Osteoblast (primary cell): Measurements from ENCODE around the gene LUZP1. TPM values are rescaled to one million over a fixed set of nuclear protein-coding genes. Genes with fewer than 3 reads are reported as not detected.

Experiments
- DNase-seq: peaks from one replicate; pipeline ENCODE4 v3.0.0; 2011; ENCODE audit warnings: low spot score, mixed read lengths; ENCODE audit not compliant: insufficient read length; ENCODE audit errors: missing footprints
- H2AFZ ChIP-seq: 2 replicates; pipeline ENCODE4 v1.6.0; 2011; ENCODE audit warnings: mild to moderate bottlenecking, low read length
- H3K27ac ChIP-seq: 2 replicates; pipeline ENCODE4 v1.5.1; 2011; ENCODE audit warnings: mild to moderate bottlenecking, low read depth, low read length, moderate library complexity
- H3K27me3 ChIP-seq: 2 replicates; pipeline ENCODE4 v1.6.0; 2012; ENCODE audit warnings: mild to moderate bottlenecking, control low read depth, inconsistent platforms, low read length, moderate library complexity; ENCODE audit not compliant: insufficient read depth
- H3K36me3 ChIP-seq: 2 replicates; pipeline ENCODE4 v1.5.1; 2011; ENCODE audit warnings: mild to moderate bottlenecking, low read length, control low read depth, moderate library complexity; ENCODE audit not compliant: insufficient read depth
- H3K4me1 ChIP-seq: 2 replicates; pipeline ENCODE4 v1.5.1; 2011; ENCODE audit warnings: mild to moderate bottlenecking, low read length, control low read depth, moderate library complexity; ENCODE audit not compliant: insufficient read depth
- H3K4me2 ChIP-seq: 2 replicates; pipeline ENCODE4 v1.6.0; 2011; ENCODE audit warnings: mild to moderate bottlenecking, low read length; ENCODE audit not compliant: insufficient read depth
- H3K4me3 ChIP-seq: fragments of 200-600 bp; sonication (generic); 3 replicates; pipeline ENCODE4 v1.5.1; 2012; ENCODE audit warnings: mild to moderate bottlenecking, low read length, inconsistent platforms; ENCODE audit not compliant: insufficient read depth
- H3K79me2 ChIP-seq: 2 replicates; pipeline ENCODE4 v1.6.0; 2012; ENCODE audit warnings: mild to moderate bottlenecking, low read length, control low read depth, inconsistent platforms; ENCODE audit not compliant: insufficient read depth
- H3K9me3 ChIP-seq: 2 replicates; pipeline ENCODE4 v1.5.1; 2011; ENCODE audit warnings: low read depth, low read length, control low read depth
- H4K20me1 ChIP-seq: 2 replicates; pipeline ENCODE4 v1.6.0; 2012; ENCODE audit warnings: mild to moderate bottlenecking, low read length, control low read depth; ENCODE audit not compliant: insufficient read depth
- CTCF ChIP-seq: IDR thresholded peaks from 2 replicates; pipeline ENCODE4 v1.5.1; 2011; ENCODE audit warnings: mild to moderate bottlenecking, low read depth, low read length, moderate library complexity; ENCODE audit errors: extremely low read depth
- total RNA-seq: library from RNA; depleted of rRNA; stranded (reverse); fragments of >200 nt; gene quantifications from 2 replicates; pipeline ENCODE4 v1.2.3, GENCODE V29; 2012

The LUZP1 gene
- total RNA-seq, 1 donor, result 30.0 TPM

- Histone ChIP-seq H3K27ac (peak overlapping the region; percentile 82), H3K4me1 (peaks cover 5% of the 10 kb centered on the region), H3K4me2 (peak overlapping the region; percentile 79), H3K36me3 (no peaks in the 10 kb centered on the region), H3K4me3 (peak overlapping the region; percentile 73), H3K9me3 (no peaks in the 10 kb centered on the region), H3K27me3 (no peaks in the 10 kb centered on the region), H3K79me2 (no peaks in the 10 kb centered on the region), H2AFZ (peak overlapping the region; percentile 91), H4K20me1 (no peaks in the 10 kb centered on the region)
- DNase-seq, result no peak
- no peak for TF ChIP-seq CTCF
Measured at GRCh38 chr1:23177031-23177430, 8.4 kb upstream of the LUZP1 start.

GRCh38 chr1:23174426-23175110 is 5.9 kb upstream of the LUZP1 start:
- Histone ChIP-seq H3K9me3 (no peaks in the 10 kb centered on the region), H3K79me2 (peaks cover 2% of the 10 kb centered on the region), H3K27me3 (no peaks in the 10 kb centered on the region), H3K4me3 (peak overlapping the region; percentile 11), H2AFZ (no peak overlapping the region), H4K20me1 (no peaks in the 10 kb centered on the region), H3K27ac (no peak overlapping the region), H3K4me1 (peaks cover 12% of the 10 kb centered on the region), H3K36me3 (no peaks in the 10 kb centered on the region), H3K4me2 (no peak overlapping the region)
- TF ChIP-seq CTCF, result no peak
- no peak for DNase-seq

GRCh38 chr1:23171181-23171755 is 2.6 kb upstream of the LUZP1 start:
- Histone ChIP-seq H3K36me3 (no peaks in the 10 kb centered on the region), H2AFZ (peak overlapping the region; percentile 75), H3K9me3 (no peaks in the 10 kb centered on the region), H3K4me1 (peaks cover 23% of the 10 kb centered on the region), H3K4me3 (no peak overlapping the region), H3K79me2 (peaks cover 22% of the 10 kb centered on the region), H3K27me3 (no peaks in the 10 kb centered on the region), H3K4me2 (no peak overlapping the region), H4K20me1 (peaks cover 16% of the 10 kb centered on the region), H3K27ac (no peak overlapping the region)
- no peak for DNase-seq
- no peak for TF ChIP-seq CTCF

- Histone ChIP-seq H2AFZ (peak overlapping the region; percentile 66), H3K79me2 (peaks cover 37% of the 10 kb centered on the region), H4K20me1 (peaks cover 30% of the 10 kb centered on the region), H3K4me1 (peaks cover 29% of the 10 kb centered on the region), H3K4me3 (peak overlapping the region; percentile 95), H3K9me3 (no peaks in the 10 kb centered on the region), H3K27me3 (no peaks in the 10 kb centered on the region), H3K36me3 (no peaks in the 10 kb centered on the region), H3K4me2 (peak overlapping the region; percentile 81), H3K27ac (peak overlapping the region; percentile 85)
- no peak for TF ChIP-seq CTCF
- peak; percentile 98 for DNase-seq
Measured at GRCh38 chr1:23169727-23170335, 1.2 kb upstream of the LUZP1 start.
